NCI-H345 (cell line): ENCODE data around the gene MPZL3.
"Not testable (repeated sequence)": the region's sequence is repeated elsewhere in the genome, so short reads cannot be mapped to it uniquely, and the experiment has no call there.

Experiments
- DNase-seq: peaks from one replicate; lab custom pipeline; 2025; lab: John Stamatoyannopoulos, UW

The MPZL3 gene

GRCh38 chr11:118212781-118213191, 39.4 kb downstream of the MPZL3 start:
- DNase-seq, result no peak

- DNase-seq, result no peak
These were observed 39.9 kb downstream of the MPZL3 start for GRCh38 chr11:118212131-118212725.

GRCh38 chr11:118211006-118211405, 41.2 kb downstream of the MPZL3 start:
- peak; percentile 46 for DNase-seq

- no peak for DNase-seq
These were observed 41.8 kb downstream of the MPZL3 start for GRCh38 chr11:118210323-118210722.

GRCh38 chr11:118209033-118209432, 43.1 kb downstream of the MPZL3 start:
- no peak for DNase-seq

GRCh38 chr11:118207079-118207478, 45.1 kb downstream of the MPZL3 start:
- DNase-seq, result no peak

GRCh38 chr11:118206391-118207031, 45.7 kb downstream of the MPZL3 start:
- no peak for DNase-seq

GRCh38 chr11:118205606-118206378, 46.4 kb downstream of the MPZL3 start:
- DNase-seq, result no peak

GRCh38 chr11:118202599-118203422, 49.4 kb downstream of the MPZL3 start:
- DNase-seq, result no peak

GRCh38 chr11:118201966-118202365, 50.2 kb downstream of the MPZL3 start:
- DNase-seq, result no peak

- no peak for DNase-seq
These were observed 51.1 kb downstream of the MPZL3 start for GRCh38 chr11:118200901-118201680.

- DNase-seq, result no peak
These were observed 51.7 kb downstream of the MPZL3 start for GRCh38 chr11:118200497-118200896.

- DNase-seq, result no peak
These were observed 53.0 kb downstream of the MPZL3 start for GRCh38 chr11:118199135-118199534.

- DNase-seq, result peak; percentile 68
These were observed 53.8 kb downstream of the MPZL3 start for GRCh38 chr11:118198370-118198769.

GRCh38 chr11:118194835-118195627, 57.1 kb downstream of the MPZL3 start:
- DNase-seq, result peak; percentile 33

- no peak for DNase-seq
These were observed 58.1 kb downstream of the MPZL3 start for GRCh38 chr11:118193910-118194566.

- DNase-seq, result not testable (repeated sequence)
These were observed 59.3 kb downstream of the MPZL3 start for GRCh38 chr11:118192817-118193216.

- not testable (repeated sequence) for DNase-seq
These were observed 61.1 kb downstream of the MPZL3 start for GRCh38 chr11:118190942-118191506.

GRCh38 chr11:118186346-118187107, 65.6 kb downstream of the MPZL3 start:
- DNase-seq, result no peak
